IMR-90 (cell line): ENCODE data around the gene MTG1.

Experiments
- BHLHE40 ChIP-seq: fragments of 150-350 bp; IDR thresholded peaks from 2 replicates; pipeline ENCODE4 v1.6.1; 2016; ENCODE audit warnings: mild to moderate bottlenecking, low read depth, low read length
- CEBPB ChIP-seq: IDR thresholded peaks from 2 replicates; pipeline ENCODE4 v1.6.1; 2012; ENCODE audit warnings: low read depth, low read length, improper control_type of control experiment
- CTCF ChIP-seq: conservative IDR thresholded peaks from 2 replicates; pipeline ENCODE4 v1.5.1; 2012; ENCODE audit warnings: mild to moderate bottlenecking, low read depth, low read length, improper control_type of control experiment
- MAFK ChIP-seq: IDR thresholded peaks from 2 replicates; pipeline ENCODE4 v1.6.1; 2012; ENCODE audit warnings: low read depth, low read length, improper control_type of control experiment
- MAZ ChIP-seq: IDR thresholded peaks from 2 replicates; pipeline ENCODE4 v1.6.1; 2012; ENCODE audit warnings: low read depth, mild to moderate bottlenecking, low read length, improper control_type of control experiment, moderate library complexity, borderline replicate concordance
- MXI1 ChIP-seq: IDR thresholded peaks from 2 replicates; pipeline ENCODE4 v1.6.1; 2012; ENCODE audit warnings: low read depth, mild to moderate bottlenecking, low read length, moderate library complexity, borderline replicate concordance
- NFE2L2 ChIP-seq: fragments of 150-350 bp; IDR thresholded peaks from 2 replicates; pipeline ENCODE4 v1.6.1; 2016; ENCODE audit warnings: low read depth, mild to moderate bottlenecking, low read length
- POLR2A ChIP-seq: IDR thresholded peaks from 2 replicates; pipeline ENCODE4 v1.6.1; 2012; ENCODE audit warnings: mild to moderate bottlenecking, low read depth, low read length
- RAD21 ChIP-seq: IDR thresholded peaks from 2 replicates; pipeline ENCODE4 v1.6.1; 2012; ENCODE audit warnings: low read length, improper control_type of control experiment
- RCOR1 ChIP-seq: IDR thresholded peaks from 2 replicates; pipeline ENCODE4 v1.6.1; 2012; ENCODE audit warnings: mild to moderate bottlenecking, low read length, improper control_type of control experiment; ENCODE audit not compliant: insufficient replicate concordance
- SMC3 ChIP-seq: fragments of 150-350 bp; IDR thresholded peaks from 2 replicates; pipeline ENCODE4 v1.6.1; 2016; ENCODE audit warnings: low read depth, mild to moderate bottlenecking, antibody characterized with exemption, low read length, moderate library complexity
- USF2 ChIP-seq: fragments of 150-350 bp; IDR thresholded peaks from 2 replicates; pipeline ENCODE4 v1.6.1; 2017; ENCODE audit warnings: mild to moderate bottlenecking, antibody characterized with exemption, low read length, low read depth

GRCh38 chr10:133397938-133398337, 4.0 kb downstream of the MTG1 start:
- TF ChIP-seq CTCF: no peak
- no peak for TF ChIP-seq MAZ
- no peak for TF ChIP-seq RCOR1
- TF ChIP-seq POLR2A: no peak
- TF ChIP-seq CEBPB: no peak
- TF ChIP-seq RAD21: no peak
- TF ChIP-seq SMC3: no peak
- TF ChIP-seq BHLHE40: no peak
- TF ChIP-seq MAFK: no peak
- no peak for TF ChIP-seq NFE2L2
- TF ChIP-seq MXI1: no peak
- TF ChIP-seq USF2: no peak
